ENCODE results near the gene GAS6.

GRCh38 chr13:113802761-113803160 is 61.1 kb downstream of the GAS6 start:
- no peak for TF ChIP-seq ZNF785 (tag by site-specific recombination; IDR thresholded peaks at IDR 0.05)
- no peak for TF ChIP-seq ZNF292 (tag by site-specific recombination; IDR thresholded peaks at IDR 0.05; ENCODE audit: borderline replicate concordance, low read depth)
- TF ChIP-seq CTCF (tag by site-specific recombination; IDR thresholded peaks at IDR 0.05), result no peak
- no peak for TF ChIP-seq ATF2 (tag by site-specific recombination; IDR thresholded peaks at IDR 0.05; ENCODE audit: low read depth)
- no peak for TF ChIP-seq ZNF23 (tag by site-specific recombination; IDR thresholded peaks at IDR 0.05; ENCODE audit: borderline replicate concordance)
- no peak for TF ChIP-seq PRDM10 (tag by site-specific recombination; IDR thresholded peaks at IDR 0.05)
- TF ChIP-seq, protein P1, sequence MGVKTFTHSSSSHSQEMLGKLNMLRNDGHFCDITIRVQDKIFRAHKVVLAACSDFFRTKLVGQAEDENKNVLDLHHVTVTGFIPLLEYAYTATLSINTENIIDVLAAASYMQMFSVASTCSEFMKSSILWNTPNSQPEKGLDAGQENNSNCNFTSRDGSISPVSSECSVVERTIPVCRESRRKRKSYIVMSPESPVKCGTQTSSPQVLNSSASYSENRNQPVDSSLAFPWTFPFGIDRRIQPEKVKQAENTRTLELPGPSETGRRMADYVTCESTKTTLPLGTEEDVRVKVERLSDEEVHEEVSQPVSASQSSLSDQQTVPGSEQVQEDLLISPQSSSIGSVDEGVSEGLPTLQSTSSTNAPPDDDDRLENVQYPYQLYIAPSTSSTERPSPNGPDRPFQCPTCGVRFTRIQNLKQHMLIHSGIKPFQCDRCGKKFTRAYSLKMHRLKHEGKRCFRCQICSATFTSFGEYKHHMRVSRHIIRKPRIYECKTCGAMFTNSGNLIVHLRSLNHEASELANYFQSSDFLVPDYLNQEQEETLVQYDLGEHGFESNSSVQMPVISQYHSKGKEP (tag by site-specific recombination; IDR thresholded peaks at IDR 0.05), result no peak
- no peak for TF ChIP-seq ZBTB21 (tag by site-specific recombination; IDR thresholded peaks at IDR 0.05)
- TF ChIP-seq ZBTB8A (tag by site-specific recombination; IDR thresholded peaks at IDR 0.05), result no peak

Data from HEK293 (cell line).